HG03139 (cell line): Measurements from ENCODE around the gene KCNJ18.
"Not testable (repeated sequence)": the region's sequence is repeated elsewhere in the genome, so short reads cannot be mapped to it uniquely, and the experiment has no call there.

ENCODE experiments used
- ATAC-seq: cut with Tn5 transposase; IDR thresholded peaks from one replicate; pipeline ENCODE4 v1.9.1; 2021; ENCODE audit not compliant: unreplicated experiment

KCNJ18 gene

DNA sequence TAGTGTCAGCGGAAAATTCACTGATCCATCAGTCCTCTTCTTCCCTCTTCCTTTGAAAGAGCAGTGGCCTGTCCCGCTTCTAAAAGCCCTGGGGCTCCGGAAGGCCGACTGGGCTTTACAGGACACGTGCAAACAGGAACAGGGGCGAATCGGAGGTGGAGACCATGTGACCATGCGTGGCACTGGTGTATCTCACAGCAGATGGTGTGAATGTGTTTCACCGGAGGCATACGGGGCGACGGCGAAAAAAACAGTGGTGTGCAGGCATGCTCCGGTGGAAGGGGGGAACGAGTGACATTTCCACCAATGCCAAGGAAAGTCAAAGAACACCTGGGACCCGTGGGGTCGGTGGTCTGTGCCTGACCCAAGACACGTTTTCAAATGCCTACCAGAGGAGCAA is 8.4 kb upstream of the KCNJ18 start:
- ATAC-seq: not testable (repeated sequence)

DNA sequence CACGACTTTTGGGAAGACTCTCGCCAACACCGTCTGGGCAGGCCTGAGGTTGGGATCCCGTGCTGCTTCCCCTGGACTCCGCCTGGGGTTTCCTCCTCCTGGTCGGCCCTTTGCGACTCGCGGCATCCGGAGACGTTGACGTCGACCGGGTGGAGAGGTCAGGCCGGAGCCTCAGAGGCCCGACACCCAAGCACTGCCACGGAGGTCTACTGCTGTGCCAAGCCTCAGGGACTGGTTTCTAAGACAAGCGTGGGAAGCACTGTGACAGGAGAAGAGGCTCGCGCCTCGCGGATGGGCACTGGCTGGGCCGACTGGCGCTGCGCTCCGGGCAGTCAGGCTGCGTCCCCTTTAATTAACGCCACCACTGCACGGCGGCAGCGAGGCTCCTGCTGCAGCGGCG is 7.9 kb upstream of the KCNJ18 start:
- not testable (repeated sequence) for ATAC-seq

DNA sequence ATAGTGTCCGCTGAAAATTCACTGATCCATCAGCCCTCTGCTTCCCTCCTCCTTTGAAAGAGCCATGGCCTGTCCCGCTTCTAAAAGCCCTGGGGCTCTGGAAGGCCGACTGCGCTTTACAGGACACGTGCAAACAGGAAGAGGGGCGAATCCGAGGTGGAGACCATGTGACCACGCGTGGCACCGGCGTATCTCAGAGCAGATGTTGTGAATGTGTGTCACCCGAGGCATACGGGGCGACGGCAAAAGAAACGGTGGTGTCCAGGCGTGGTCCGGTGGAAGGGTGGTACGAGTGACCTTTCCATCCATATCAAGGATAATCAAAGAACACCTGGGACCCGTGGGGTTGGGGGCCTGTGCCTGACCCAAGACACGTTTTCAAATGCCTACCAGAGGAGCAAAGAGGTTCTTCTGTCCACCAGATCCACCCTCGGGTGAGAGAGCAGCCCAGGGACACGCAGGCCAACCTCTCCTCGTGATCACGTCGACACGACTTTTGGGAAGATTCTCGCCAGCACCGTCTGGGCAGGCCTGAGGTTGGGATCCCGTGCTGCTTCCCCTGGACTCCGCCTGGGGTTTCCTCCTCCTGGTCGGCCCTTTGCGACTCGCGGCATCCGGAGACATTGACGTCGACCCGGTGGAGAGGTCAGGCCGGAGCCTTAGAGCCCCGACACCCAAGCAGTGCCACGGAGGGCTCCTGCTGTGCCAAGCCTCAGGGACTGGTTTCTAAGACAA is 7.1 kb upstream of the KCNJ18 start:
- not testable (repeated sequence) for ATAC-seq

DNA sequence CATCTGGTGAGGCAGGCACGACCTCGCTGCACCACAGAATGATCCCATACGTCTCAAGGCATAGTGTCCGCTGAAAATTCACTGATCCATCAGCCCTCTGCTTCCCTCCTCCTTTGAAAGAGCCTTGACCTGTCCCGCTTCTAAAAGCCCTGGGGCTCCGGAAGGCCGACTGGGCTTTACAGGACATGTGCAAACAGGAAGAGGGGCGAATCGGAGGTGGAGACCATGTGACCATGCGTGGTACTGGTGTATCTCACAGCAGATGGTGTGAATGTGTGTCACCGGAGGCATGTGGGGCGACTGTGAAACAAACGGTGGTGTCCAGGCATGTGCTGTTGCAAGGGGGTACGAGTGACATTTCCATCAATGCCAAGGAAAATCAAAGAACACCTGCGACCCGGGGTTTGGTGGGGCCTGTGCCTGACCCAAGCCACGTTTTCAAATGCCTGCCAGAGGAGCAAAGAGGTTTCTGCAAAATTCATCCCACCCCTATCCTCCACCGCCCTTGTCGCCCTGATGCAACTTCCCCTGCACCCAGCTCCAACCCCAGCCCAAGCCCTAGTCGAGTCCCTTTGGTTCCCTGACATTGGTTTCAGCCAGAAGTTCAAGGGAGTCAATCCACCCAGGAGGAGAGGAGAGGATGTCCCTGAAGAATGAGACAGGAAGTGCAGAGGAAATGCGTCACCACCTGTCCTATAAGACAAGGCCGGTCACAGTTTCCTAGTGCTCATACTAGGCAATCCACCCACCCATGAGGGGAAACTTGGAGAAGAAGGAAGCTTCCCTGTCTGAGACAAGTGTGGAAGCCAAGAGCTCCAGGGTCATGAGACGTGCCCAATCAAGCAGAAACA is 5.9 kb upstream of the KCNJ18 start:
- no peak for ATAC-seq

DNA sequence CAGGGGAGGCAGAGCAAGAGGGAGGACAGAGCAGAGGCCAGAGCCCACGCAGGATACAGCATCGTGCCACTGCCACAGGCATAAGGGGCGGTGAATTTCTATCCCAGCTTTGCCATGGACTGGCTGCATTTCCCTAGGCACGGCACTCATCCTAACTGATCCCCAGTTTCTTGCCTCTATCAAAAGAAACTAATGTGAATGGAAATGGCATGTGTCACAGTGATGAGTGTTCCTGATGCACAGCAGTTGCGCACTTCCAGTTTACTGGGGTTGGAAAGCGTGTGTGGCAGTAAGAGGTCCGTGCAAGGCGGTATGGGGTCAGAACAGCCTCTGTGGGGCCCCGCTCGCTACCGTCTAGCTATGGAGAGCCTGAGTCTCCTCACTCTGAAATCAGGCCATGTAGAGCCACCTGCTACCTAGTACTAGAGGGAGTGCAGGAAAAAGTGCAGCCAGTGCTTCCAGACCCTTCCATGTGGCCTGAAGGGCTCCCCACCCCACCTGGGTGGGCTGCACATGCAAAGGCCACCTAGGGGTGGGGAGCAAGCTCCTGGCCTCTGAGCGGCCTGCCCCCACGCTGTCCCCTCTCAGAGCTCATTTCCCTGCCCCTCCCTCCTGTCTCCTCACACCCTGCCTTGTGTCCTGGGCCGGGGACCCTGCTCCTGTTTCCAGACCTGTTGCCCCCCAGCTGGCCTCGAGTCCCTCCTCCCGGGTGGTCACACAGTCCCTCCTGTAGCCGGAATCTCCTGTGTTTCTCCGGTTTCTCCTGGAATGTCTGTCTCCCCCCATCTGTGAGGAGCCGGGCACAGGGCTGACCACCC is 5.0 kb upstream of the KCNJ18 start:
- no peak for ATAC-seq

DNA sequence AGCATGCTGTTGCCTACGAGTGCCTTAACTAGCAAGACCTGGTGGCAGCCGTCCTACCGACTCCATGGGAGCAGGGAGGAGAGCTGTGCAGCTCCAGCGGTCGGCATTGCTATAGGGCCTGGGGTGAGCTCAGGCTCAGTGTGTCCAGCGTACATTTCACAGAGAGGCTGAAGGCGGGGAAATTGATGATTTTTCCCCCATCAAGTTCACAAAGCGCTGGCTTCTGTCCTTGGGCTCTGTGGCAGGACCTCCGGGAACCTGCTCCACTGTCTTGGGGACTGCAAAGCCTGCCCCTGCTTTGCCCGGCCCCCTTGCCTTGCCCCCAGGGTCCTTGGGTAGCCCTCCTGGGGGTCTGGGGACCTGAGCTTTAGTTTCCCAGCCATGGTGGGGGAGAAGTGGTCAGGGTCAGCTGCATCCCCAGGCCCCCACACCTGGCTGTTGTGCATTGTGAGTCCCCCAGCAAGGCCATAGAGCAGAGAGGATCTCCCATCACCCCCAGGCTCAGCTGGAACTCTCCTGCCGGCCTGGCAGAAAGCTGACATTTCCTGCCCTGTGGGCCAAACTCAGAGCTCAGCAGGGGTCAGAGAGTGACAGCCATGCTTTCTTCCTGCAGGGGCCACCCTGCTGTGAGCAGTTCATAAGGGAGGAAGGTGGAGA is 3.9 kb upstream of the KCNJ18 start:
- no peak for ATAC-seq

DNA sequence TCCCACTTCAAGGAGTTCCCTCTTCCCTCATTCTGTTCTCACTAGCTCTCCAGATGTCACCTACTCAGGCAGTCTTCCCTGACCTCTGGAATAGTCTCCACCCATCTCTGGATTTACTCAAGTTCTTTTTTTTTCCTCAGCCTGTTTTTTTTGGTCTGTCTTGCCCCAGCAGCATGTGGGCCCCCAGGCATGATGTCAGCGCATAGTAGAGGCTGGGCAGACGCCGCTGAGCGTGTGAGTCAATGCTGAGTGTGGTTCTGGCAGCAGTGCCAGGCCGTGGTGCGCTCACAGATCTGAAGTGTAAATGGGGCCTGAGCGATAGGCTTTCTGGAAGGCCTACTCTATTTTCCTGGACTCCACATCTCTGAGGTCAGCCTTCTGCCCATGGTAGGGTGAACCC is 2.7 kb upstream of the KCNJ18 start:
- ATAC-seq: no peak

DNA sequence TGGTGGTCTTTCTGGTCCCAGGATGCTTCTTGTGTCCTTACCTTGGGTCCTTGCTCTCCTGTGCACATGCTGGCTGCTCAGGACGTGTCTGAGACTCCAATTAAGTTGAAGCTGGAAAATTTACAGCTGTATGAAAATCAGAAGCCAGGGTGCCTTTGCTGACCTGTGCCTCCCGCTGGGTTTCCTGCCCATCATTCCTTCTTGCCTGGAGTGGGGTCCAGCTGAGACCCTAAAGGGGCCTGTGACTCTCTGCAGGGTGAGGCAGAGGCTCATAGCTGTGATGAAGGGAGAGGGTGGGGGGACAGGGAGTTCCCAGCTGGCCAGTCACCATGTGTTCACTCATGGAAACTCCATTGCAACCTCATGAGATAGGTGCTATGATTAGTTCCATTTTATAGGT is 1.5 kb upstream of the KCNJ18 start:
- ATAC-seq: not testable (repeated sequence)

DNA sequence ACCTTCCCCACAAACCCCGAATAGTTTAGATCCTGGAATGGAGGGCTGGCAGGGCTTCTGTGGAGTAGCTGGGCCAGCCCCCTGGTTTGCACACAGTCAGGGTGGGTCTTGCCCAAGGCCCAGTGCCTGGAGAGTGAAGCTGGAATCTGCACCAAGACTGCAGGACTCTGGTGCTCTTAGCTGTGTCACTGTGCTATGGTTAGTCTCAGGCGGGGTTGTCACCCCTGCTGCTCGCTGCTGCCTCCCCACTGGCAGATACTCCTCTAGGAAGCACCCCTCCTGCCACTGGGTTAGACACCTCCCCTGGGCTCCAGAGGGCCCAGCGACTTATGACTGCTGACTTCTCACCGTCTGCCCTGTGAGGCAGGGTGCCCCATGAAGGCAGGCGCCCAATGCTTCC is 842 bp upstream of the KCNJ18 start:
- ATAC-seq: not testable (repeated sequence)

DNA sequence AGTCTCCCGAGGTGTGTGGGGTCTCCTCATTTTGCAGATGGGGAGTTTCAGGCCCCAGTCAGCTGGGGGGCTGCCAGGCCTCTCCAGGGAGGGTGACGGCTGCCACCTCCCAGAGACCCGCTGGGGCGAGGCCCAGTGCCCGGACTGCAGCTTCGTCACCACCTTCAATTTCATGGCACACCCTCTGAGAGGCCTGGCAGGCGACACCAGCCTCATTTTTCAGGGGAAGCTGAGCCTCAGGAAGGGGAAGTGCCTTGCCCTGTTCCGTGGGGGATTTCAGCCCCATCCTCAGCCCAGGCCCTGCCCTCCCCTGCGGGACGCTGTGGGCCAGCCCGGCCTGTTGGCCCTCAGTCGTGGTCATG is 362 bp downstream of the KCNJ18 start:
- not testable (repeated sequence) for ATAC-seq

DNA sequence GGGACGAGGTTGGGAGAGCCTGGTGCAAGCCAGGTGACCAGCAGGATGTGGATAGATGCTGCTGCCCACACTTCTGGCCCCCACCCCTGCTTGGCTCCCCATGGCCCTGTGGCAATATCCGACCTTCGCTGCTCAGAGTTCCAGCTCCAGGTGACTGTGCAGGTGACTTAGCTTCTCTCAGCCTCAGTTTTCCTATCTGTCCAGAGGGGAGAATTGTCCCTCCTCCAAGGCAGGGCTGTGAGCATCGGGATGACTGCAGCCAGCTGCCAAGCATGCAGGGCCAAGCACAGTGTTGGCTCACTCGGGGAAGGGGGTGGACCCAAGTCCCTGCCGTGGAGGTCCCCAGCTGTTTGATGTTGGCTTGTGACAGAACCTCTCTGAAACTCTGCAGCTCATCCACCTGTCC is 1.1 kb downstream of the KCNJ18 start:
- not testable (repeated sequence) for ATAC-seq

DNA sequence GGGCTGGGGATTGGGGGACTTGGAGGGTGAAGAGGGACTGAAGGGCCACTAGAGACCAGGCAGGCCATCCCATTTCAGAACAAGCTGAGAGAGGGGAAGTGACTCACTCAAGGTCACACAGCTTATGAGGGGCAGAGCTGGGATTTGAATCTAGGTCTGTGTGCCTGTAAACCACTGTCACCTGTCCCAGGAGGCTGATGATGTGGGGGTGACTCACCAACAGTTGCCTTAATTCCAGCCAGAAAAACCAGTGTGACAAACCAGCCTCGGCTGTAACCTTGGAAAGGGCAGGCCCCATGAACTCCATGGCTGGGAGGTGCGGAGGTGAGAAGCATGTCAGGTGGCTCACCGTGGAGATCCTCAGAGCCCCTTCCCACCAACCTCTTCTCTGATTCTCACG is 1.6 kb downstream of the KCNJ18 start:
- ATAC-seq: not testable (repeated sequence)

DNA sequence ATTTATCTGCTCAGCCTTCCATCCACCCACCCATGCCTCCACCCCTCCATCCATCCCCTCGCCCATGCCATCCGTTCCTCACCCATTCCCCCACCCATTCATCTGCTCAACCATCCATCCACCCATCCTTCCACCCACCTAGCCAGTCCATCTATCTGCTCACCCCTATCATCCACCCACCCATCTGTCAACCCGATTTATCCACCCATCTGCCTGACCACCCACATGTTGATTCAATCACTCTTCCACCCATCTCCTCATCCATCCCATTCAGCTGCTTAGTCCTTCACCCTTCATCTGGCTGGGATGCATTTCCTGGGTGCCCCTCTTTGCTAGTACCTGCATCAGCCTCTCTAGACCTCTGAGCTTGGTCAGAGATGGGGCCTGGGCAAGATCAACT is 3.9 kb downstream of the KCNJ18 start:
- ATAC-seq: not testable (repeated sequence)

DNA sequence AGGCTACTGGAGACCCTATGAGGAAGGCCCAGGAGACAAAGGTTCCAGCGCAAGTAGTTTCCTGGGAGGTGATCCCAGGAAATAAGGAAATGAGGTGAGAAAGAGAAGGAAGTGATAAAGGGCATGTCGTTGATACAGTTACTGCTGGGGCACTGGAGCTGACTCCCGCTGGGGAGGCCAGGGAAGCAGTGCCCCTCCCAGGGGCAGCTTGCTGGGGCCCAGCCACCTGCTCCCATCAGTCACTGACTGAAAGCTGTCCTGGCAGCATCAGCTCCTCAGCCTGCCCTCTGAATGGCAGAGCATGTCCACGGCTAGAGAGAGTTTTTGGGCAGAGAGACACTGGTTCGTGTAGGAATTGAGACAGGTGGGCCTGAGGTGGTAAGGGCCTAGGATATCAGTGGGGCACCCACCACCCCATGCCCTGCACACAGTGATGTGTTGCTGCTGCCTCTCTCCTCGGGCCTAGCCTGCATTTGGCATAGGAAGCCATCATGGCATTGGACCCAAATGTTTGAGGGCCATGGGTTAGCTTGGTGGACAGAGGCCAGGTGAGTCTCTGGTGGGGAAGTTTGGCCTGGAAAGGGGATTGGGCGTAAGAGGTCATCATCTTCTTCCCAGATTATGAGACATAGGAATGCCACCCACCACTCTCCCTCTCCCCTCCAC is 4.7 kb downstream of the KCNJ18 start:
- ATAC-seq: not testable (repeated sequence)

DNA sequence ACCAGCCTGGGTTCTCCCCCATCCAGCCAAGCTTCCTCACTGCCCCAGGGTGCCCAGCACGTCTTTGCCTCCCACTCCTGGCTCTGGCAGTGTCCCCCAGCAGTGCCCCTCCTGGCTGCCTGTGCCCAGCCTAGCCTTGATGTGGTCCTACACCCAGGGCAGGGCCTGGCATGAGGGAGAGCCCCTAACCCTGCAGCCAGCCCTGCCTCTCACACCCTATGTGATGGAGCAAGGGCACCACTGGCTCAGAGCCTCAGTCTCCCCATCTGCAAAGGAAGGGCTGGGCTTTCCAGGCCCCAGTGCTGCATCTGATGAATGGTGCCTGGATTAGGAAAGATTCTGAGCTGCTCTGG is 5.2 kb downstream of the KCNJ18 start:
- ATAC-seq: not testable (repeated sequence)

DNA sequence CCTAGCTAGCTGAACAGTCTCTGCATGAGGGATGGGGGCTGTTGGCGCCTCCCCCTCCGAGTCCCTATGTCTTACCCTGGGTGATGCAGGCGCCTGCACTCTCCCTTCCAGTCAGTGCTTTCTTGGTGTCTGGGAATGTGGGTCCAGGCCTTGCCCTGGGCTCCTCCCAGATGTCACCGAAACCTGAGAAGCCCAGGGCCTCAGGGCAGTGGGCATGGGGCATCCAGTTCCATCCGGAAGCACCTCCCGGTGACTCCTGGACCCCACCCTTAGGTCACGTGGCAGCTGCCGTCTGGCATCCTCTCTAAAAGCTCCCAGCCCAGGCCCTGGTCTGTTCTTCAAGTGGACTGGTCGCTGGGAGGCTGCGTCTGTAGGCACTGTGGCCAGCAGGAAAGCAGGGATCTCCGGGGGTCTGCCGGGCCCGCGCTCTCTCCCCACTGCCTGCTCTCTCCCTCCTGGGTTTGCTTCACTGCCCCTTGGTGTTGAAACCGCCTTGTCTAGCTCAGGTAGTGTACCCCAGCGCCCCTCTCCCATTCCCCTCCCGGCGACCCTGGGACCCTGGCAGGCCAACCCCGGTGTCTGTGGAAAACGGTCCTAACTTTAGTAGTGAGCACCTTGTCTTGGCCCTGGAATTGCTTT is 6.2 kb downstream of the KCNJ18 start:
- not testable (repeated sequence) for ATAC-seq

DNA sequence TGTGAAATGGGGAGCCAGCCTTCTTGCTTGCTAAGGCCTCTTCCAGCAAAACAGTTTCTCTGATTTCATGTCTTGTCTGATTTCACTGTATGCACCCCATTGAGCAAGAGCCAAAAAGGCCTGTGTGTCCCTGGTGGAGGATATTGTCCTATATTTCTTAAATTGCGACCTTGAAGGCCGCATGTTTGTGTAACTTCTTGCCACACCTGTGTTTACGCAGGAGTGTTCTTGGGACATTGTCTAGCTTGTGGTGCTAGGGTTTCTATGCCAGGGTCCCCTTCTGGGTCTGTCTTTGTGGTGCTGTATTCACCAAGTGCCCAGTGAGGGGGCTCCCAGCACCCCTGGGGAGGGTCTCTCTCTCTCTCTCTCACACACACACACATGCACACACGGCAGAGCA is 6.8 kb downstream of the KCNJ18 start:
- ATAC-seq: not testable (repeated sequence)

DNA sequence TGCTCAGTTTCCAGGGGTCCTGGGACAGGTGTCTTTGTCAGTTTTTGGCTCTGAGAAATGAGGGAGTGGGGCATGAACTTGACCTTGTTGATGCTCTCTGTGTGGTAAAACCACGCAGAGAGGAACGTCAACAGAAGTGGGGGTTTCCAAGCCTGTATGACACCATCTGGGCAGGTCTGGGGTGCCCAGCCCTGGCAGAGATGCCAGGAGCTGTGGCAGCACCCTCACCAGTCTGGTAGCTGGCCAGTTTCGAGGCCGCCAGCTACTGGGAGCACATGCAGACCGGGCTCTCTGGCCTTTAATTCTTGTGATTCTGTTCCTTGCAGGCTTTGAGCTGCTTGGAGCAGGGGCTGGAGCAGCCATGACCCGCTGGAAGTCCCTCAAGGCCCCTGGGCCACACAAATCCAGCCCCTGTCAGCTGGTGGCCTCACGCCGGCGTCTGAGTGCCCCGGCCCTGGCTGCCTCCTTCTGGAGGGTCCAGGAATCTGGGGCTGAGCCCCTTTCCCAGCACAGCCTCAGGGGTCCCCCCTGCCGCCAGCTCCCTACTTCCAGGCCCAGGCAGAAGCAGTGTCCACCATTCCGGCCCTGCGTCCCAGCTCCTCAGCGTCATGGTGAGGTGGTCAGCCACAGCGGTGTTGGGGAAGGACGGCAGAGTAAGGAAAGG is 7.4 kb downstream of the KCNJ18 start:
- not testable (repeated sequence) for ATAC-seq

DNA sequence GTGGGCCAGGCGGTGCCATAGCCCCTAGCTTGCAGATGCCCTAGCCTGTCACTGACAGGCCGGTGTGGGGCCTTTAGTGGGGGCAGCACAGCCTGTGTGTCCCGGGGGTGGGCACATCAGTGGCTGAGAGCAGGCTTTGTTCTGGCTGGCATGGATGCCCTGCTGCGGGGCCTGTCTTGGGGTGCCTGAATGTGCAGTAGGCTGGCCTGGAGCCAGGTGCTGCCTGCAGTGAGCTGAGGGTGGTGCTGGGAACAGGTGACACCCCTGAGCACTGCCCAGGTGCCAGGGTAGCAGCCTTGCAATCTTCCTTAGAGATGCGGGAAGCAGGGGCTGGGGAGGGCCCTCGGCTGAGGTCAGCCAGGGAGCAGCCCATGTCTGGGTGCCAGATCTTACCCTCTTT is 8.8 kb downstream of the KCNJ18 start:
- ATAC-seq: not testable (repeated sequence)
